CD14-positive monocyte (primary cell): Measurements from ENCODE around the gene MAP2K6. TPM values are rescaled to one million over a fixed set of nuclear protein-coding genes. Genes with fewer than 3 reads are reported as not detected.

Experiments
- DNase-seq, 3 donors: peaks; one replicate each; pipeline ENCODE4 v3.0.0-alpha.2; 2011 to 2022
- H2AFZ ChIP-seq: 2 replicates; pipeline ENCODE4 v1.6.0; 2012; ENCODE audit warnings: mild to moderate bottlenecking, low read depth, low read length, inconsistent platforms; ENCODE audit not compliant: insufficient read depth, poor library complexity, severe bottlenecking
- H3K27ac ChIP-seq, 2 donors: 1 replicate in 1 of 2; 2 replicates in 1 of 2; pipeline ENCODE4 v1.5.1; 2012 to 2013; ENCODE audit warnings: low read length in 2 of 2, control low read depth in 1 of 2, inconsistent platforms in 1 of 2, low read depth in 1 of 2, mild to moderate bottlenecking in 1 of 2
- H3K27me3 ChIP-seq, 2 donors: one replicate each; pipeline versions ENCODE4 v1.6.0 to v1.6.1; 2011 to 2013; ENCODE audit warnings: low read length in 2 of 2; ENCODE audit not compliant: control insufficient read depth in 2 of 2, insufficient read depth in 2 of 2
- H3K36me3 ChIP-seq, 2 donors: replicated peaks in 1 of 2; 1 replicate in 1 of 2; 2 replicates in 1 of 2; pipeline versions ENCODE4 v1.5.1 to v1.6.1; 2012 to 2013; ENCODE audit warnings: low read length in 2 of 2, control low read depth in 1 of 2, inconsistent platforms in 1 of 2, mild to moderate bottlenecking in 1 of 2; ENCODE audit not compliant: insufficient read depth in 2 of 2, control insufficient read depth in 1 of 2
- H3K4me1 ChIP-seq, 2 donors: 1 replicate in 1 of 2; 2 replicates in 1 of 2; pipeline versions ENCODE4 v1.5.1 to v1.6.1; 2012 to 2013; ENCODE audit warnings: low read length in 2 of 2, control low read depth in 1 of 2, inconsistent platforms in 1 of 2, mild to moderate bottlenecking in 1 of 2, moderate library complexity in 1 of 2; ENCODE audit not compliant: insufficient read depth in 2 of 2, control insufficient read depth in 1 of 2
- H3K4me2 ChIP-seq: replicated peaks from 2 replicates; pipeline ENCODE3; 2012; ENCODE audit warnings: low read length, moderate library complexity, mild to moderate bottlenecking; ENCODE audit not compliant: poor library complexity, severe bottlenecking; ENCODE audit errors: extremely low read depth
- H3K4me3 ChIP-seq, 3 experiments: fragments of 200-600 bp in 1 of 3; sonication (generic) in 1 of 3; replicated peaks in 1 of 3; 1 replicate in 2 of 3; 2 replicates in 1 of 3; pipeline ENCODE4 v1.5.1; 2011 to 2013; ENCODE audit warnings: low read length in 3 of 3, mild to moderate bottlenecking in 3 of 3, control low read depth in 2 of 3, low read depth in 2 of 3, inconsistent platforms in 1 of 3, moderate library complexity in 1 of 3
- H3K79me2 ChIP-seq: 2 replicates; pipeline ENCODE4 v1.6.0; 2012; ENCODE audit warnings: mild to moderate bottlenecking, control low read depth, inconsistent platforms, low read length, moderate library complexity; ENCODE audit not compliant: insufficient read depth
- H3K9ac ChIP-seq: 2 replicates; pipeline ENCODE4 v1.6.0; 2017; ENCODE audit warnings: low read length, mild to moderate bottlenecking; ENCODE audit not compliant: insufficient read depth, poor library complexity, severe bottlenecking
- H3K9me3 ChIP-seq, 2 donors: replicated peaks in 1 of 2; 1 replicate in 1 of 2; 2 replicates in 1 of 2; pipeline versions ENCODE4 v1.5.1 to v1.6.1; 2012 to 2013; ENCODE audit warnings: low read length in 2 of 2, control low read depth in 1 of 2; ENCODE audit not compliant: control insufficient read depth in 1 of 2, insufficient read depth in 1 of 2
- H4K20me1 ChIP-seq: 2 replicates; pipeline ENCODE4 v1.6.0; 2012; ENCODE audit warnings: mild to moderate bottlenecking, low read length, control low read depth, moderate library complexity; ENCODE audit not compliant: insufficient read depth
- H3K27ac Mint-ChIP-seq, 7 donors: one replicate each; pipeline ENCODE4 v1.8.0; 2020; ENCODE audit warnings: mild to moderate bottlenecking in 7 of 7, mixed read lengths in 7 of 7, moderate library complexity in 6 of 7, inconsistent platforms in 2 of 7
- H3K27me3 Mint-ChIP-seq, 3 donors: one replicate each; pipeline ENCODE4 v1.8.0; 2021 to 2022; ENCODE audit warnings: low read depth in 3 of 3, mild to moderate bottlenecking in 3 of 3, mixed read lengths in 3 of 3, moderate library complexity in 3 of 3, inconsistent platforms in 1 of 3
- H3K36me3 Mint-ChIP-seq, 2 donors: one replicate each; pipeline ENCODE4 v1.8.0; 2020; ENCODE audit warnings: mixed read lengths in 2 of 2, inconsistent platforms in 1 of 2, mild to moderate bottlenecking in 1 of 2
- H3K4me1 Mint-ChIP-seq: one replicate; pipeline ENCODE4 v1.8.0; 2020; ENCODE audit warnings: mild to moderate bottlenecking, mixed read lengths
- H3K4me3 Mint-ChIP-seq, 2 donors: one replicate each; pipeline ENCODE4 v1.8.0; 2020; ENCODE audit warnings: mild to moderate bottlenecking in 2 of 2, mixed read lengths in 2 of 2, moderate library complexity in 1 of 2
- H3K9me3 Mint-ChIP-seq, 7 donors: one replicate each; pipeline ENCODE4 v1.8.0; 2020 to 2022; ENCODE audit warnings: mixed read lengths in 7 of 7, mild to moderate bottlenecking in 6 of 7, moderate library complexity in 6 of 7, inconsistent platforms in 2 of 7
- WGBS: methylation state at CpG from one replicate; pipeline ENCODE4 v1.1.5; 2013; ENCODE audit warnings: missing lambda C conversion rate; ENCODE audit not compliant: insufficient coverage; 5-methylcytosine and 5-hydroxymethylcytosine counted together
- intact Hi-C, 2 donors: fragments of 100-400 bp; cut with micrococcal nuclease; formaldehyde crosslinking; loops; one replicate each; pipeline versions ENCODE4 v1.15.0 to v1.15.1; 2023
- polyA plus RNA-seq, 3 donors: library from polyadenylated mRNA; depleted of rRNA in 1 of 3; unstranded in 2 of 3; stranded (reverse) in 1 of 3; fragments of 300-500 nt in 2 of 3; fragments of >200 nt in 1 of 3; fragmentation: Illumina TruSeq in 2 of 3; gene quantifications; 1 replicate in 2 of 3; 2 replicates in 1 of 3; pipeline ENCODE4 v1.2.3, GENCODE V29; 2012 to 2021
- TF ChIP-seq, protein P1 (sequence below): fragments of 200-600 bp; IDR thresholded peaks from one replicate; pipeline ENCODE4 v1.8.0; 2022; ENCODE audit warnings: antibody characterized with exemption, mild to moderate bottlenecking

The MAP2K6 gene
- polyA plus RNA-seq, 3 donors = 13.5 to 28.9 (median 18.5) TPM

DNA sequence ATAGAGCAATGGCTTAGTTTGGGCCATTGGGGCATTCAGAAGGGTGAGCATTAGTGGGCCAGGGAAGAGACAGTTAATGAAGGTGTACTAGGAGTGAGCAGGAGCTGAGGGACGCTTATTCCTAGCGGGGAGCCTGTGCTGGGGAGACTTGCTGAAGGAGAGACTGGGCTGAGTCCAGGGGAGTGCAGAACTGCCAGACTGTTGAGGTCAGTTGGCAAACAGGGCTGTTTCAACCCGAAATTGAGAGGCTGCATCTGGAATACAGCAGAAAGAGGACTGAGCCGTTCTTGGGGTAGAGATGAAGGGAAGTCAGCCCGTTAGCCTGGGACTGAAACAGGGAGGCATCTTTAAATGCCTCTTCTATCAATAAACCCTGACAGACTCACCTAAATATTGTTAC is 33.2 kb downstream of the MAP2K6 start:
- peaks cover 10% of the 10 kb centered on the region for H3K4me1 Mint-ChIP-seq
- Histone ChIP-seq H3K4me2 (no peak overlapping the region), H3K9ac (no peak overlapping the region), H3K36me3 (no peaks in the 10 kb centered on the region), H3K79me2 (no peaks in the 10 kb centered on the region), H4K20me1 (no peaks in the 10 kb centered on the region), H3K9me3 (no peaks in the 10 kb centered on the region), H2AFZ (no peak overlapping the region), H3K27ac (no peak overlapping the region), H3K4me3 (no peak overlapping the region), H3K27me3 (no peaks in the 10 kb centered on the region), H3K4me1 (peaks cover 12 to 13% of the 10 kb centered on the region in 2 donors)
- DNase-seq = no peak
- TF ChIP-seq, protein P1, sequence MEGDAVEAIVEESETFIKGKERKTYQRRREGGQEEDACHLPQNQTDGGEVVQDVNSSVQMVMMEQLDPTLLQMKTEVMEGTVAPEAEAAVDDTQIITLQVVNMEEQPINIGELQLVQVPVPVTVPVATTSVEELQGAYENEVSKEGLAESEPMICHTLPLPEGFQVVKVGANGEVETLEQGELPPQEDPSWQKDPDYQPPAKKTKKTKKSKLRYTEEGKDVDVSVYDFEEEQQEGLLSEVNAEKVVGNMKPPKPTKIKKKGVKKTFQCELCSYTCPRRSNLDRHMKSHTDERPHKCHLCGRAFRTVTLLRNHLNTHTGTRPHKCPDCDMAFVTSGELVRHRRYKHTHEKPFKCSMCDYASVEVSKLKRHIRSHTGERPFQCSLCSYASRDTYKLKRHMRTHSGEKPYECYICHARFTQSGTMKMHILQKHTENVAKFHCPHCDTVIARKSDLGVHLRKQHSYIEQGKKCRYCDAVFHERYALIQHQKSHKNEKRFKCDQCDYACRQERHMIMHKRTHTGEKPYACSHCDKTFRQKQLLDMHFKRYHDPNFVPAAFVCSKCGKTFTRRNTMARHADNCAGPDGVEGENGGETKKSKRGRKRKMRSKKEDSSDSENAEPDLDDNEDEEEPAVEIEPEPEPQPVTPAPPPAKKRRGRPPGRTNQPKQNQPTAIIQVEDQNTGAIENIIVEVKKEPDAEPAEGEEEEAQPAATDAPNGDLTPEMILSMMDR = no peak
- intact Hi-C loops = no loop called here
- peaks cover 0 to 2% (median 2%) of the 10 kb centered on the region in 3 donors for H3K27me3 Mint-ChIP-seq
- no peak overlapping the region for H3K27ac Mint-ChIP-seq
- WGBS = 93% methylated on average over 3 of the region's 5 CpGs
- H3K36me3 Mint-ChIP-seq = peaks cover 2 to 6% of the 10 kb centered on the region in 2 donors
- no peaks in the 10 kb centered on the region for H3K9me3 Mint-ChIP-seq
- no peak overlapping the region for H3K4me3 Mint-ChIP-seq

GRCh38 chr17:69448431-69449102 is 34.1 kb downstream of the MAP2K6 start:
- Histone ChIP-seq H3K9ac (no peak overlapping the region), H4K20me1 (no peaks in the 10 kb centered on the region), H3K27ac (no peak overlapping the region), H3K79me2 (no peaks in the 10 kb centered on the region), H3K4me3 (no peak overlapping the region), H3K9me3 (no peaks in the 10 kb centered on the region), H3K27me3 (no peaks in the 10 kb centered on the region), H3K36me3 (no peaks in the 10 kb centered on the region), H3K4me2 (no peak overlapping the region), H3K4me1 (peaks cover 12 to 13% of the 10 kb centered on the region in 2 donors), H2AFZ (no peak overlapping the region)
- Mint-ChIP-seq H3K27me3 (peaks cover 0 to 2% (median 2%) of the 10 kb centered on the region in 3 donors), H3K36me3 (peaks cover 2 to 6% of the 10 kb centered on the region in 2 donors), H3K4me3 (no peak overlapping the region), H3K27ac (peak overlapping the region in 1 of 7 donors; percentile 41), H3K9me3 (no peaks in the 10 kb centered on the region), H3K4me1 (peaks cover 10% of the 10 kb centered on the region)
- intact Hi-C loops = no loop called here
- no peak for DNase-seq
- 96% methylated on average over 16 of the region's 16 CpGs for WGBS
- TF ChIP-seq, protein P1 = no peak
